ENCODE results near the gene ZNF425.

ZNF425 gene

GRCh38 chr7:149133028-149133710 lies 7.0 kb upstream of the ZNF425 start:
- H3K4me3 ChIP-seq (replicated peaks in 1 of 2; ENCODE audit: low read depth in 2 of 2, low read length in 2 of 2): no peak overlapping the region
- TF ChIP-seq CTCF (IDR thresholded peaks at IDR 0.05; ENCODE audit: low read depth, low read length): no peak
- DNase-seq (ENCODE audit: low read depth in 2 of 2): no peak

GRCh38 chr7:149130572-149131198 lies 4.6 kb upstream of the ZNF425 start:
- TF ChIP-seq CTCF (IDR thresholded peaks at IDR 0.05; ENCODE audit: low read depth, low read length): no peak
- H3K4me3 ChIP-seq (replicated peaks in 1 of 2; ENCODE audit: low read depth in 2 of 2, low read length in 2 of 2): no peak overlapping the region
- DNase-seq (ENCODE audit: low read depth in 2 of 2): no peak

GRCh38 chr7:149126662-149127266 lies 640 bp upstream of the ZNF425 start:
- TF ChIP-seq CTCF (IDR thresholded peaks at IDR 0.05; ENCODE audit: low read depth, low read length): no peak
- peak in 1 of 2 donors; percentile 26 for DNase-seq (ENCODE audit: low read depth in 2 of 2)
- peak overlapping the region; percentile 97 to 98 for H3K4me3 ChIP-seq (replicated peaks in 1 of 2; ENCODE audit: low read depth in 2 of 2, low read length in 2 of 2)

GRCh38 chr7:149125189-149125862 lies 798 bp downstream of the ZNF425 start:
- no peak for TF ChIP-seq CTCF (IDR thresholded peaks at IDR 0.05; ENCODE audit: low read depth, low read length)
- peak overlapping the region; percentile 97 to 98 for H3K4me3 ChIP-seq (replicated peaks in 1 of 2; ENCODE audit: low read depth in 2 of 2, low read length in 2 of 2)
- DNase-seq (ENCODE audit: low read depth in 2 of 2): peak; percentile 7 to 13

- no peak for DNase-seq (ENCODE audit: low read depth in 2 of 2)
- H3K4me3 ChIP-seq (replicated peaks in 1 of 2; ENCODE audit: low read depth in 2 of 2, low read length in 2 of 2): no peak overlapping the region
- TF ChIP-seq CTCF (IDR thresholded peaks at IDR 0.05; ENCODE audit: low read depth, low read length): no peak
Measured at GRCh38 chr7:149109969-149110368, 16.2 kb downstream of the ZNF425 start.

- no peak overlapping the region for H3K4me3 ChIP-seq (replicated peaks in 1 of 2; ENCODE audit: low read depth in 2 of 2, low read length in 2 of 2)
- TF ChIP-seq CTCF (IDR thresholded peaks at IDR 0.05; ENCODE audit: low read depth, low read length): no peak
- DNase-seq (ENCODE audit: low read depth in 2 of 2): no peak
Measured at GRCh38 chr7:149104749-149105148, 21.4 kb downstream of the ZNF425 start.
